Adrenal gland (tissue), 12 donors: Measurements from ENCODE around the gene ZNF138. TPM values are rescaled to one million over a fixed set of nuclear protein-coding genes. Genes with fewer than 3 reads are reported as not detected.

Source experiments
- DNase-seq, 7 donors: peaks; one replicate each; pipeline ENCODE4 v3.0.0-alpha.2; 2019 to 2020
- H3K27ac ChIP-seq, 5 donors: fragments of 200-600 bp; sonication (generic) in 4 of 5; 1 replicate in 3 of 5; 2 replicates in 2 of 5; pipeline versions ENCODE4 v1.5.1 to v1.8.0; 2016 to 2020; ENCODE audit warnings: mild to moderate bottlenecking in 1 of 5
- H3K27me3 ChIP-seq: fragments of 200-600 bp; 2 replicates; pipeline ENCODE4 v1.8.0; 2021
- H3K36me3 ChIP-seq, 2 donors: fragments of 200-600 bp; replicated peaks in 1 of 2; 1 replicate in 1 of 2; 2 replicates in 1 of 2; pipeline versions ENCODE4 v1.5.1 to v1.8.0; 2018 to 2022
- H3K4me1 ChIP-seq, 2 donors: fragments of 200-600 bp; replicated peaks in 1 of 2; 1 replicate in 1 of 2; 2 replicates in 1 of 2; pipeline versions ENCODE4 v1.5.1 to v1.8.0; 2018 to 2021
- H3K4me3 ChIP-seq, 4 donors: fragments of 200-600 bp; sonication (generic) in 3 of 4; one replicate each; pipeline ENCODE4 v1.5.1; 2016 to 2018
- H3K9me3 ChIP-seq, 3 donors: fragments of 200-600 bp; sonication (generic) in 1 of 3; replicated peaks in 1 of 3; 1 replicate in 2 of 3; 2 replicates in 1 of 3; pipeline versions ENCODE4 v1.5.1 to v1.8.0; 2016 to 2021
- POLR2A ChIP-seq, 2 donors: fragments of 450-650 bp; IDR thresholded peaks; one replicate each; pipeline ENCODE4 v1.6.1; 2017; ENCODE audit warnings: antibody characterized with exemption in 2 of 2, mild to moderate bottlenecking in 2 of 2, moderate library complexity in 1 of 2
- WGBS, 4 donors: extraction: QIAGEN DNeasy Blood & Tissue Kit in 2 of 4; methylation state at CpG; one replicate each; pipeline versions ENCODE4 v1.1.5 to v1.1.7; 2013 to 2017; 5-methylcytosine and 5-hydroxymethylcytosine counted together
- intact Hi-C, 2 donors: fragments of 100-400 bp; cut with DNase I; formaldehyde crosslinking; loops; one replicate each; pipeline versions ENCODE4 v1.14.1 to v1.15.0; 2022 to 2023
- polyA plus RNA-seq, 3 donors: library from polyadenylated mRNA; stranded (reverse); fragments of 200-250 nt in 2 of 3; fragments of 350-450 nt in 1 of 3; fragmentation: Illumina TruSeq in 1 of 3; extraction: RNeasy Lipid Tissue Mini Kit (QIAGEN cat#74804) in 1 of 3; gene quantifications; one replicate each; pipeline ENCODE4 v1.2.3, GENCODE V29; 2013 to 2014
- total RNA-seq, 9 donors: library from RNA; depleted of rRNA in 4 of 9; stranded (reverse); fragments of >200 nt in 4 of 9; fragments of 120-200 nt in 1 of 9; fragmentation: NEBNext Ultra II Directional in 1 of 9; extraction: Animal tissue kit (Norgen Biotek cat#: 25700) in 1 of 9; gene quantifications; one replicate each; pipeline versions ENCODE4 v1.1.0 to v1.2.4, GENCODE V29; 2013 to 2023
- TF ChIP-seq, protein P1 (sequence below), 6 experiments: fragments of 450-650 bp in 4 of 6; fragments of 200-600 bp in 2 of 6; sonication (generic) in 1 of 6; IDR thresholded peaks; 1 replicate in 5 of 6; 2 replicates in 1 of 6; pipeline versions ENCODE4 v1.5.1 to v1.8.0; 2016 to 2021; ENCODE audit warnings: antibody characterized with exemption in 6 of 6, mild to moderate bottlenecking in 2 of 6, moderate library complexity in 1 of 6
- donor health status: healthy with polysubstance abuse.
- donor health status: Bipolar disorder and iron deficiency.
- donor health status: DM: yes; HTN: yes; CAD: no.
- donor health status: DM: no; HTN: no; CAD: no.
- donor health status: DM: no; HTN: no; CAD: no.
- donor health status: DM: yes; HTN: yes; CAD: no.

The ZNF138 gene
- total and polyA plus RNA-seq, 12 donors: 6.1 to 29.3 (median 14.7) TPM

DNA sequence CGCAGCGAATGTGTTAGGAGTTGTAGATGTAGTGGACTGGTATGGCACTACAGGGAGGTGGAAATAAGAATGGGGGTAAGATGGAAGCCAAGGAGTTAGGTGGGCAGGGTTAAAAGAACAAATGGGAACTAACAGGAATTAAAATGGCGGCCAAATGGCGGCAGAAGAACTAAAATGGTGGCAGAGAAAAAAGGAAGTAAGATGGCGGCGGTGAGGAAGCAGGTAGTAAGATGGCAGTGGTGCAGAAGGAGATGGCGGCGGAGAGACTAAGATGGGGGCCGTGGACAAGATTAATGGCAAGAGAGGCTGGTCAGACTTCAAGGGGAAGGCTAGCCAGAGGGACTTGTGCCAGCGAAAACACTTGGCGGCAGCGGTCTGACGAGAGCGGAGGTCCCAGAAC, 44.5 kb downstream of the ZNF138 start:
- intact Hi-C loops: no loop called here
- Histone ChIP-seq H3K4me1 (no peaks in the 10 kb centered on the region), H3K9me3 (no peaks in the 10 kb centered on the region), H3K27me3 (no peaks in the 10 kb centered on the region), H3K4me3 (no peak overlapping the region), H3K27ac (no peak overlapping the region), H3K36me3 (no peaks in the 10 kb centered on the region)
- DNase-seq: no peak
- 76 to 82% (median 80%) methylated on average over 14 of the region's 14 CpGs for WGBS, 4 donors
- TF ChIP-seq, protein P1, sequence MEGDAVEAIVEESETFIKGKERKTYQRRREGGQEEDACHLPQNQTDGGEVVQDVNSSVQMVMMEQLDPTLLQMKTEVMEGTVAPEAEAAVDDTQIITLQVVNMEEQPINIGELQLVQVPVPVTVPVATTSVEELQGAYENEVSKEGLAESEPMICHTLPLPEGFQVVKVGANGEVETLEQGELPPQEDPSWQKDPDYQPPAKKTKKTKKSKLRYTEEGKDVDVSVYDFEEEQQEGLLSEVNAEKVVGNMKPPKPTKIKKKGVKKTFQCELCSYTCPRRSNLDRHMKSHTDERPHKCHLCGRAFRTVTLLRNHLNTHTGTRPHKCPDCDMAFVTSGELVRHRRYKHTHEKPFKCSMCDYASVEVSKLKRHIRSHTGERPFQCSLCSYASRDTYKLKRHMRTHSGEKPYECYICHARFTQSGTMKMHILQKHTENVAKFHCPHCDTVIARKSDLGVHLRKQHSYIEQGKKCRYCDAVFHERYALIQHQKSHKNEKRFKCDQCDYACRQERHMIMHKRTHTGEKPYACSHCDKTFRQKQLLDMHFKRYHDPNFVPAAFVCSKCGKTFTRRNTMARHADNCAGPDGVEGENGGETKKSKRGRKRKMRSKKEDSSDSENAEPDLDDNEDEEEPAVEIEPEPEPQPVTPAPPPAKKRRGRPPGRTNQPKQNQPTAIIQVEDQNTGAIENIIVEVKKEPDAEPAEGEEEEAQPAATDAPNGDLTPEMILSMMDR (IDR thresholded peaks at IDR 0.05): no peak
- TF ChIP-seq POLR2A (IDR thresholded peaks at IDR 0.05): no peak

DNA sequence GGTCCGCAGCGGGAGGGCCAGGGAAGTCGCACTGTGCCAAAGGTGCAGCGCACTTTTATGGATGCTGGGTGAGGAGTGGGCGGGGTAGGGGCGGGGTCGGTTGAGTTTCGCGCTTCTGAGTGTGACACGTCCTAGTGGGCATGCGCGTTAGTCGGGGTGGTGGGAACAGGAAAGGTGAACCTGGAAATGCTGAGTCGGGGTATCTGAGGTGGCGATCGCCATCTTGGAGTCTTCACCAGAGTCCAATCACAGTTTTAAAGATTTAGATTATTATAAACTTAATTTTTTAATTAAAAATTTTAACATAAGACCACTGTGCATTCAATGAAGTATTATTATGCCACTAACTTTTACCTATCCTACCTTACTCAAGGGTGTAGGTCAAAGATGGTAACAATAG, 45.7 kb downstream of the ZNF138 start:
- intact Hi-C loops: no loop called here
- 94 to 98% (median 95%) methylated on average over 16 of the region's 16 CpGs for WGBS, 4 donors
- no peaks in the 10 kb centered on the region for H3K4me1 ChIP-seq
- H3K4me3 ChIP-seq: no peak overlapping the region
- H3K27me3 ChIP-seq: no peaks in the 10 kb centered on the region
- DNase-seq: no peak
- no peak for TF ChIP-seq POLR2A (IDR thresholded peaks at IDR 0.05)
- TF ChIP-seq, protein P1 (IDR thresholded peaks at IDR 0.05): no peak
- H3K27ac ChIP-seq: no peak overlapping the region
- no peaks in the 10 kb centered on the region for H3K36me3 ChIP-seq
- no peaks in the 10 kb centered on the region for H3K9me3 ChIP-seq

DNA sequence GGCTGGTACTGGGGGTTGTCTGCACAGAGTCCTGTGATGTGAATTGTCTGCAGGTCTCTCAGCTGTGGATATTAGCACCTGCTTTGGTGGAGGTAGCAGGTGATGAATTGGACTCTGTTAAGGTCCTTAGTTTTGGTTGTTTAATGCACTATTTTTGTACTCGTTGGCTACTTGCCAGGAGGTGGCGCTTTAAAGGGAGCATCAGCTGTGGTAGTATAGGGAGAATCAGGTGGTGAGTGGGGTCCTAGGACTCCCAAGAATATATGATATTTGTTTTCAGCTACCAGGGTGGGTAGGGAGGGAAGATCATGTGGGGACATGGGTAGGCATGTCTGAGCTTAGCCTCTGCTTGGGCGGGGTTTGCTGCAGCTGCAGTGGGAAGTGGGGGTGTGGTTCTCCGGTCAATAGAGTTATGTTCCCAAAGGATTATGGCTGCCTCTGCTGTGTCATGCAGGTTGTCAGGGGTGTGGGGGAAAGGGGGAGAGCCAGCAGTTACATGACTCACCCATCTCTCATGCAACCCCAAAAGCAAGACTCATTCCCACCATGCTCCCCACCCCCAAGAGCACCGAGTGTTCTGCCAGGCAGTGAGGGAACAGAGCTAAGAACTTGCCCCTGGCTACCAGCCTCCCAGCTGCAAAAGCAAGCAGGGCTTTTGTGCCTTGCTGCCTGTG, 55.2 kb downstream of the ZNF138 start:
- H3K27me3 ChIP-seq: no peaks in the 10 kb centered on the region
- intact Hi-C loops: no loop called here
- no peak for TF ChIP-seq POLR2A (IDR thresholded peaks at IDR 0.05)
- TF ChIP-seq, protein P1 (IDR thresholded peaks at IDR 0.05): no peak
- no peak for DNase-seq
- H3K36me3 ChIP-seq: no peaks in the 10 kb centered on the region
- WGBS, 4 donors: 66 to 77% (median 71%) methylated on average over 5 of the region's 5 CpGs
- no peaks in the 10 kb centered on the region for H3K4me1 ChIP-seq
- no peaks in the 10 kb centered on the region for H3K9me3 ChIP-seq
- H3K4me3 ChIP-seq: no peak overlapping the region
- H3K27ac ChIP-seq: no peak overlapping the region

DNA sequence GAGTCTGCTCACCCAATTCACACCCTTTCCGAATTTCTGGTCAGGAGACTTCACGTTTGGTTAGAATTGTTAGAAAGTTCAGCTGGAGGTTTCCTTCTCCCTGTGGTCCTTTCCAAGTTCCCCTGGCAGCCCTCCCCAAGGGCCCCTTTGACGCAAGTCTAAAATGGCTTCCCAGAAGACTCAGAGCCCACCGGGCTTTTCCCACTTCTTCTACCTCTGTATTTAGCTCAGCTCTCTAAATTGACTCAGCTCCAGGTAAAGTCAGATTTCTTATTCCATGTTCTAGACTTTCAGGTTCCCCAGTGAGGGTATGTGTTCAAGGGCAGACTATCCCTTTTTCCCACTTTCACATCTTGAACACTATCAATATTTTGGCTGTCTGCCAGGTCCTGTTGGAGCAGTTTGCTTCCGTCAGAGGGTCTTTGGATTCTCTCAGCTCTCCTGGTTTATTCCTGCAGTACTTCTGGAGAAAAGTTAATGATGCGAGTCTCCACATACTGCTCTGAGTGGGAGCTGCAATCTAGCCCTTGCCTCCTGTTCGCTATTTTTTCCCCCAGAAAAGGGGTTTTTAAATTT, 55.8 kb downstream of the ZNF138 start:
- no peaks in the 10 kb centered on the region for H3K4me1 ChIP-seq
- H3K36me3 ChIP-seq: no peaks in the 10 kb centered on the region
- no peak overlapping the region for H3K27ac ChIP-seq
- intact Hi-C loops: no loop called here
- no peak overlapping the region for H3K4me3 ChIP-seq
- TF ChIP-seq, protein P1 (IDR thresholded peaks at IDR 0.05): no peak
- TF ChIP-seq POLR2A (IDR thresholded peaks at IDR 0.05): no peak
- H3K27me3 ChIP-seq: no peaks in the 10 kb centered on the region
- H3K9me3 ChIP-seq: no peaks in the 10 kb centered on the region
- no peak for DNase-seq
- 74 to 85% (median 79%) methylated on average over 7 of the region's 7 CpGs for WGBS, 4 donors
